Stromal cell of bone marrow (primary cell): ENCODE results near the gene MAPK1.
"Not testable (repeated sequence)": the region's sequence is repeated elsewhere in the genome, so short reads cannot be mapped to it uniquely, and the experiment has no call there.

Source experiments
- DNase-seq: peaks from one replicate; pipeline ENCODE4 v3.0.0-alpha.2; 2012; ENCODE audit warnings: low read depth

MAPK1 gene

GRCh38 chr22:21818487-21819182 lies 48.8 kb downstream of the MAPK1 start:
- no peak for DNase-seq

- DNase-seq, result not testable (repeated sequence)
These were observed 50.0 kb downstream of the MAPK1 start for GRCh38 chr22:21817497-21817853.

GRCh38 chr22:21816787-21817496 lies 50.5 kb downstream of the MAPK1 start:
- DNase-seq, result peak; percentile 94

DNA sequence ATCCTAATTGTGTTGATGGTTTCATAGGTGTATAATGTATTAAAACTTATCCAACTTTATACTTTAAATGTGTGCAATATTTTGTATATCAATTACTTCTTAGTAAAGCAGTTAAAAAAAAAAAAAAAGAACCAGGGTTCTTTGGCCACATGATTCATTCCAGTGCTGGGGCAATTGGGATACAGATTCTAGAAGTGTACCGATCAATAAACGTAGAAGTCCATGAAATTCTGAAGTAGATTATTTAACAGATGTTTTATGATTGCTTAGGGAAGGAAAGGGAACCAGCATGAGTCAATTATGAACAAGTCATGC lies 51.0 kb downstream of the MAPK1 start:
- no peak for DNase-seq

DNA sequence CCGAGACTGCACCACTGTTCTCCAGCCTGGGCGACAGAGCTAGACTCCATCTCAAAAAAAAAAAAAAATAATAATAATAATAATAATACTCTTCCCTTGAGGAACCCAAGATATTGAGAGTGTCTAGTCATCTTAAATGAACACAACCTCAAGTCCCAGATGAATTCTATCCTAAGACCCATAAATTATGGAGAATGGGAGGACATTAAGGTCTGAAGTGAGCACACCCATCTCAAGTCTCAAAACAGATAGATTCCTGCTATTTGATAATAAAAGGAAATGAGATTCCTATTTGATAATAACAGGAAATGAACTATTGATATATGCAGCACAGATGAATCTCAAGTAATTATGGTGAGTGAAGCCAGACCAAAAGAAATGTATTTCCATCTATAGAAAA lies 51.5 kb downstream of the MAPK1 start:
- DNase-seq, result no peak

GRCh38 chr22:21815357-21815756 lies 52.1 kb downstream of the MAPK1 start:
- no peak for DNase-seq

GRCh38 chr22:21811982-21812381 lies 55.5 kb downstream of the MAPK1 start:
- DNase-seq, result no peak

DNA sequence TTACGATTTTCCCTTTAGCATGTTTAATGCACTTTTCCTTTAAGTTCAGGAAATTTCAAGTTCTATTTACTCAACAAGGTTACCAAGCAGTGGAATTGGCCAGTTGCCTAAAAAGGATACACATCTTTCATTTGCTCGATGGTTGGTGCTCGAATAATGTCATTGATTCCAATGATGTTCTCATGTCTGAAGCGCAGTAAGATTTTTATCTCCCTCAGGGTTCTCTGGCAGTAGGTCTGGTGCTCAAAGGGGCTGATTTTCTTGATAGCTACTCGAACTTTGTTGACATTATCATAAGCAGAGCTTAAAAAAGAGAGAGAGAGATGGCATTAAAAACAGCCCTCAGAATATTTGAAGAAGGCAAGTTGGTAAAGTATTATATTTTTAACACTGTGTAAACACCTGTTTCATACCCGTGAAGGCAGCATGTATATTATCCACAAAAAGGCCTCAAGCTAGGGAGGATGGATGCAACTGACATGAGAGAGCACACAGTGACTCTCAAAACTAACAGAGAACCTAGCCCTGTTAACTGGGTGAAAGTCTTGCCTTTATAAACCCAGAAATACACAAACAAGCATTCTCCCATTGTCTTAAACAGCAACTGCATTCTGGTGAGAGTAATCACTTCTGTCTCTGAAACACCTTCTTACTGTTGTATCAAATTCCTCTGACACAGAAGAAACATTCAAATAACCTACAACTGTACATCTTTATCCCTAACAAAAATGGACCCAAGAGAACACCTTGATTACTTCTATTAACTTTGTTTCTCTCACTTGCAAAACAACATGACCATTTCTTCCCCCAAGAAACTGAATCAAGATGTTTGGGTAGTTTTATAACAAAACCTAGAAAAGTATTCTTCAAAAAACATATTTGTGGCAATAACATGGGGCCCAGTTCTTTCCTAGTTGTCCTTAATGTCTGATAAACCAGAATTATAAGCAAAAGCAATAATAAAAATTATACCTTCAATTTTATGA lies 59.6 kb downstream of the MAPK1 start:
- no peak for DNase-seq

GRCh38 chr22:21805325-21805724 lies 62.1 kb downstream of the MAPK1 start:
- not testable (repeated sequence) for DNase-seq

- no peak for DNase-seq
These were observed 63.6 kb downstream of the MAPK1 start for GRCh38 chr22:21803811-21804249.

- DNase-seq, result no peak
These were observed 64.8 kb downstream of the MAPK1 start for GRCh38 chr22:21802673-21803072.

- no peak for DNase-seq
These were observed 65.4 kb downstream of the MAPK1 start for GRCh38 chr22:21802056-21802455.

GRCh38 chr22:21801304-21801644 lies 66.2 kb downstream of the MAPK1 start:
- DNase-seq, result not testable (repeated sequence)

- no peak for DNase-seq
These were observed 66.7 kb downstream of the MAPK1 start for GRCh38 chr22:21800552-21801303.

DNA sequence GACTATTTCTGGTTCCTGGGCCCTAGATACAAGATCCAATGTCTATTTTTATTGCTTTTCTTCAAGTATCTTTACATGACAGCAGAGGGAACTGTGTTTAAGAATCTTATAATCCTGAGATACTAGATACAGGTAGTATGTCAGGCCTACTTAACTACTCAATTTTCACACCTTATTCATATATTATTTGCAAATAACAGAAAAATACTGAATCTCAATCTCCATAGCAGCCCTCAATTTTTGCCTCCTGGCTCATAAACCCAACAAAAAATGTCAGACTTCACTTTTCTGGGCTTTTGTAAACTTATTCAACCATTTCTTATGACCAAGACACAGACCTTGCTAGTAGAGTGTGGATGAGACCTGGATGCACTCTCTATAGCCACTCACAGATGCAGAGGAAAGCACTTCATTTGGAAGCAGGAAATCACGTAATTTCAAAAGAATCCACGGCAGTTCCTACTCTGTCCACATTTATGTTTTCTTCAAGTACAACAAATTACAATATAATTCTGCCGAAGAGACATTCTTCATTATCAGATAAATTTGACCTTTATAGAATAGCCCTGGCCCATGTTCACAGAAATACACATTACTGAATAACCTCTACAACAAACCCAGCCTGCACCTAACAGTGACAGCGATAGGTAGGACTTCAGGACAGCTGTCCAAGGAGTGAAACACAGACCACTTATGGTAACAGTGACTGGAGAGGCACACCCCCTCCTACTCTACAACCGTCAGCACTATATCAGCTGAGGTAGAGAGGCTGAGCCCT lies 69.8 kb downstream of the MAPK1 start:
- DNase-seq, result no peak

DNA sequence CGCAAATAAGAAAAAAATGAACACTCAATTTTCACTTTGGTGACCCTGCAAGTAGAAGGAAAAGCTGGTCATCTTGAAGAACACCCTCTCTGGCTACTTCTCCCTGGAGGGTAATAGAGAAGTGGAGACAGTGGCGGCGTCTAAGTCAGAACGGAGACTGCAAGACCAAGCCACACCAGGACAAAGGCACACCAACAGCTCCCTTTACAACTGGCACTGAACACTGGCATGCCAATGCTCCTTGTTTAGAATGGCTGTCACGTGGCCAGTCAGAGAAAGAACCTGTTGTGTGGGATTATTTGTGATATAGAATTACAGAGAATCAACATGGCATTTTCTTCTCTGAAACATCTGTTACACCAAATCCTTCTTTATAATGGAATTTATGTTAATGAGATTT lies 70.6 kb downstream of the MAPK1 start:
- DNase-seq, result no peak

- DNase-seq, result no peak
These were observed 71.2 kb downstream of the MAPK1 start for GRCh38 chr22:21796231-21796630.

DNA sequence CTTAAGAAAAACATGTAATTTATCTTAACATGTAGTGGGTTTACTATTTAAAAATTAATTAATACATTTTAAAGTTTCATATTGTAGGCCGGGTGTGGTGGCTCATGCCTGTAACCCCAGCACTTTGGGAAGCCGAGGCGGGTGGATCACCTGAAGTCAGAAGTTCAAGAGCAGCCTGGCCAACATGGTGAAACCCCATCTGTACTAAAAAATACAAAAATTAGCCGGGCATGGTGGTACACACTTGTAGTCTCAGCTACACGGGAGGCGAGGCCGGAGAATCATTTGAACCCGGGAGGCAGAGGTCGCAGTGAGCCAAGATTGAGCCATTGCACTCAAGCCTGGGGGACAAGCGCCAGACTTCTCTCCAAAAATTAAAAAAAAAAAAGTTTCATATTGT lies 73.7 kb downstream of the MAPK1 start:
- DNase-seq, result not testable (repeated sequence)

DNA sequence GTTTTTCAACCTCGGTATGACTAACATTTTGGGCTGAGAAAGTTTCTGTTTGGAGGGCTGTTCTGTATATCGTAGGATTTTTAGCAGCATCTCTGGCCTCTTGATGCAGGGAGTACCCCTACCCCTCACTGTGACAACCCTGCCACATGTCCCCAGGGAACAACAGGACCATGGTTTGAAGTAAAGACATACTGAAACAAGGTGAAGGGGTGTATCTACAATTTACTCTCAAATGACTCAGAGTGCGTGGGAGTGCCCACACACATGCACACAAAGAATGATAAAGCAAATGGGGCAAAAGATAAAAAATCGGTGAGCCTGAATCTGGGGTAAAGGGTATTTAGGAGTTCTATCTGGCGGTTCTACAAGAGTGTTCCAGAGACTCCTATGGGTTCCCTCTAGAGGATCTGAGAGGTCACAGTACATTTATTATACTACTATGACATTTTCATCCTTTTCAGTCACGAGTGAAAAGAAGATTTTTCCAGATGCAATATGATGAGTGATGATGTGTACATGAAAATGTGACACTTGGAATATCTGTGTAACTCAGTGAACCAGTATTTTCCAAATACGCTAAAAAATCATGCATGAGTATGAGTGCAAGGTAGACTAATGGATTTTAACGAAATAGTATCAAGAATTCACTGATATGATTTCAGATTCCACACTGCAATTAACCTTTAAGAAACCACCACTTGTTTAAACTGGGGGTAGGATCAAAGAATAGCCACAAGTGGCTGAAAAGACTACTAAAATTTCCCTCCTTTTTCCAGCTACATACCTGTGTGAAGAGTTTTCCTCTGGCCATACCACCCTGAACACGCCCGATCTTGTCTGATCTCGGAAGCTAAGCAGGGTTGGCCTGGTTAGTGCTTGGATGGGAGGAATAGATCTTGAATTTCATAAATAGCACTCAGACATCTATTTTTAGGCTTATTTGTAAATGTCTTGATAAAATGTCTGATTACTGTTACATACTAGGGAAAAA lies 75.5 kb downstream of the MAPK1 start:
- no peak for DNase-seq
